ENCODE data around the gene UBAP2L. TPM values are rescaled to one million over a fixed set of nuclear protein-coding genes. Genes with fewer than 3 reads are reported as not detected.

Gene UBAP2L
- total RNA-seq, 6 experiments from 2014 or later, result 197 to 257 (median 227) TPM

DNA sequence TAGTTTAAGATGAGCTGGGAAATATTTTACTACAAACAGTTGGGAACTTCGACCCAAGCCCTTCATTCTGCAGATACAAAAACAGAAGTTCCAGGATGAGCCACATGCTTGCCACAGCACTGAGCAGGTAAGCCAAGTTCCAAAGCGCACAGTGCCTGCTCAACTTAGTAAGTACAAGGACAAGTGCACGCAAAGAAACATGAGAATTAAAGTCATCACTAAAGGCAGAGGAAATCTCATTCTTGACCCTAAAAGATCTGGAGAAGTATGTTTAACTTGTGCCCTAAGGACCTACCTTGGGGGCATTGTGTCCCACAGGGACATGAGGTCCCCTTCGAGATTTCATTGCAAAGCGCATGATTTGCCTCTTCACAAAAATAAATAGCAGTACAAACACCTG lies 1.2 kb upstream of the UBAP2L start:
- Mint-ChIP-seq H3K27me3 (ENCODE audit: insufficient read depth) (peaks cover 3% of the 10 kb centered on the region), H3K27ac (peak overlapping the region; percentile 98), H3K36me3 (ENCODE audit: low read depth) (peaks cover 62% of the 10 kb centered on the region), H3K4me1 (ENCODE audit: low read depth) (peaks cover 42% of the 10 kb centered on the region), H3K9me3 (no peaks in the 10 kb centered on the region; the same call in 1 of the 2 replicates), H3K4me3 (peak overlapping the region; percentile 96)
- TF ChIP-seq, protein P1, sequence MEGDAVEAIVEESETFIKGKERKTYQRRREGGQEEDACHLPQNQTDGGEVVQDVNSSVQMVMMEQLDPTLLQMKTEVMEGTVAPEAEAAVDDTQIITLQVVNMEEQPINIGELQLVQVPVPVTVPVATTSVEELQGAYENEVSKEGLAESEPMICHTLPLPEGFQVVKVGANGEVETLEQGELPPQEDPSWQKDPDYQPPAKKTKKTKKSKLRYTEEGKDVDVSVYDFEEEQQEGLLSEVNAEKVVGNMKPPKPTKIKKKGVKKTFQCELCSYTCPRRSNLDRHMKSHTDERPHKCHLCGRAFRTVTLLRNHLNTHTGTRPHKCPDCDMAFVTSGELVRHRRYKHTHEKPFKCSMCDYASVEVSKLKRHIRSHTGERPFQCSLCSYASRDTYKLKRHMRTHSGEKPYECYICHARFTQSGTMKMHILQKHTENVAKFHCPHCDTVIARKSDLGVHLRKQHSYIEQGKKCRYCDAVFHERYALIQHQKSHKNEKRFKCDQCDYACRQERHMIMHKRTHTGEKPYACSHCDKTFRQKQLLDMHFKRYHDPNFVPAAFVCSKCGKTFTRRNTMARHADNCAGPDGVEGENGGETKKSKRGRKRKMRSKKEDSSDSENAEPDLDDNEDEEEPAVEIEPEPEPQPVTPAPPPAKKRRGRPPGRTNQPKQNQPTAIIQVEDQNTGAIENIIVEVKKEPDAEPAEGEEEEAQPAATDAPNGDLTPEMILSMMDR (IDR thresholded peaks at IDR 0.05), result no peak
- DNase-seq, result no peak

DNA sequence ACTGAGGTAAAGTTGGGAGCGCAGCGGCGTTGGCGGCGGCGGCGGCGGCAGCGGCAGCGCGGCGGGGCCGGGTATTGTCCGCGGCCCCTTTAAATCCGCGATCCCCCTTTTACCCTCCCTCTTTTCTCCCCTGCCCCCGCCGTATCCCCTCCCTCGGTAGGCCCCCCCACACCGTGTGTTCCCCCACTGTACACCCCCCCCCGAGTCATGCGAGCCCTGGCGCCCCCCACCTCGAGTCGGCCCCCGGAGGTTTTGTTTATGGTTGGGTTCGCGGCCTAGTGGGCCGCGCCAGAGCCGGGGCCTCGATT lies 169 bp downstream of the UBAP2L start:
- Mint-ChIP-seq H3K4me1 (ENCODE audit: low read depth) (peaks cover 46% of the 10 kb centered on the region), H3K9me3 (no peaks in the 10 kb centered on the region; the same call in 1 of the 2 replicates), H3K27me3 (ENCODE audit: insufficient read depth) (peaks cover 2% of the 10 kb centered on the region), H3K27ac (peak overlapping the region; percentile 98), H3K4me3 (peak overlapping the region; percentile 96), H3K36me3 (ENCODE audit: low read depth) (peaks cover 69% of the 10 kb centered on the region)
- TF ChIP-seq, protein P1 (IDR thresholded peaks at IDR 0.05), result no peak
- no peak for DNase-seq

DNA sequence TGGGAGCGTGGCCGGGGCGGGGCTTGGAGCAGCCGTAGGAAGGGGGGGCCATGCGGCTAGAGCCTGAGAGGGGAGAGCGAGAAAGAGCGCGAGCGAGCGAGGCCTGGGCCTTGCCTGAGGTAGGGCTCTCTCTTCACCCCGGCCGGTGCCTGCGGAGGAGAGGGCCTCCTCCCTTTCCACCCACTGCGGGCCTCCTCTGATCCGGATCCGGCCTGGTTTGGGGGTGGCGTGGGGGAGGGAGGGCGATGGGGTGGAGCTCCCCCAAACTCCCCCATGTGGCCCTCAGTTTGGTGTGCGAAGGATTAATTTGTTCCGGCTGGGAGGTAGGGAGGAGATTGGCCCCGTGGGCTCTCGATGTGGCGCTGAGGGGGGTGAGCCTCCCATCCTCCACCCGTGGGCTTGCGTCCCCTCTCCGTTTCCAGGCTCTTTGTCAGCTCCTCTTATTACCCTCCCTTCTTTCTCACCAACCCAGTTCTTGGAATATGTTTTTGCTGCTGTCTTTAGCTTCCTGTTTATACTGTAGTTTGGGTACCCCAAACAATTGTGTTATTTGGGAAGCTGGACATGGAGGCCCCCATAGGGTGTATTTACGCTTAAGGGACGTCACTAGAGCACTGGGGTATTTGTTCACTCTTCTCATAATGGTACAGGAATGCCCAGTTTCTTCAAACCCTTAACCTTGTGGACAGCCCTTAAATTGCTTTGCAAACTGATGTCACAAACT lies 685 bp downstream of the UBAP2L start:
- Mint-ChIP-seq H3K27me3 (ENCODE audit: insufficient read depth) (no peaks in the 10 kb centered on the region; the same call in 1 of the 2 replicates), H3K9me3 (no peaks in the 10 kb centered on the region; the same call in 1 of the 2 replicates), H3K4me1 (ENCODE audit: low read depth) (peaks cover 50% of the 10 kb centered on the region), H3K4me3 (peak overlapping the region; percentile 96), H3K36me3 (ENCODE audit: low read depth) (peaks cover 74% of the 10 kb centered on the region), H3K27ac (peak overlapping the region; percentile 98)
- TF ChIP-seq, protein P1 (IDR thresholded peaks at IDR 0.05), result peak; percentile 26; the same call in 1 of the 2 replicates
- peak; percentile 71 for DNase-seq

DNA sequence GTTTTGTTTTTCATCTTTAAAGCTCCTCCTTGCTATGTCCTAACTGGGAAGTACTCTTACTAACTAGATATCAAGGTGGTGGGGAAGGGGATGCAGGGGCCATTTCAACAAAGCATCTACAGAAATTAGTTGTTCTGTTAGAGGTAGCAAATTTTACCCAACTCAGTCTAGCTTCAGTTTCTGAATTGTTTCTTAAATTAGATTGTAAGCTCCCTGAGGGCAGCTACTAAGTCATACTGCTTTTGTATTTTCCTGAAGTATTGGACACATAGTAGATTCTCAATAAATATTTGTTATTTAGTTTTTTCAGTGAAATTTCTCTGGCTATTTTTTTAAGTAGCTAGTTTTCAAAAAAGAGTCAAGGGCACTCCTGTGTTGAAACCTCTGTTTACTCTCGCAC lies 1.8 kb downstream of the UBAP2L start:
- Mint-ChIP-seq H3K27me3 (ENCODE audit: insufficient read depth) (peaks cover 2% of the 10 kb centered on the region), H3K4me3 (peak overlapping the region; percentile 96), H3K27ac (peak overlapping the region; percentile 98), H3K36me3 (ENCODE audit: low read depth) (peaks cover 77% of the 10 kb centered on the region), H3K4me1 (ENCODE audit: low read depth) (peaks cover 50% of the 10 kb centered on the region), H3K9me3 (no peaks in the 10 kb centered on the region; the same call in 1 of the 2 replicates)
- DNase-seq, result no peak
- TF ChIP-seq, protein P1 (IDR thresholded peaks at IDR 0.05), result no peak

DNA sequence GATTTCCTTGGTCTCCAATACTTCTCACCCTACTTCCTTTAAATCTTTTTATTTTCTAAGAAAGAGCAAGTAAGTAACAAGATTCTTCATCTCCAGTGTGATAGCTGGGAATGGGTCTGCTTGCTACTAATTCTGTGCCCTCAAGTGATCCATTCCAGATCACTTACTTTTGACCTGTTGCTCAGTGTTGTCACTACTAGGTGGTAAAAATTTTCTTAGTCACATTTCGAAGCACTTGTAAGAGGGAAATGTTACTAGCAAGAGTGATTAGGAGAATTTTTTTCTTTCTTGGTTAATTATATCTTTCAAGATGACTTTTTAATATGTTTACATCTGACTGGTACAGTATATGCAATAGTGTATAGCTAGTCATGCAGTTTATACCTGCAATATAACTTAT lies 2.2 kb downstream of the UBAP2L start:
- no peaks in the 10 kb centered on the region; the same call in 1 of the 2 replicates for H3K9me3 Mint-ChIP-seq
- TF ChIP-seq, protein P1 (IDR thresholded peaks at IDR 0.05), result no peak
- no peak for DNase-seq
- peaks cover 50% of the 10 kb centered on the region for H3K4me1 Mint-ChIP-seq (ENCODE audit: low read depth)
- peak overlapping the region; percentile 96 for H3K4me3 Mint-ChIP-seq
- H3K27me3 Mint-ChIP-seq (ENCODE audit: insufficient read depth), result peaks cover 2% of the 10 kb centered on the region
- H3K27ac Mint-ChIP-seq, result peak overlapping the region; percentile 98
- H3K36me3 Mint-ChIP-seq (ENCODE audit: low read depth), result peaks cover 76% of the 10 kb centered on the region

All from HFFc6 (cell line).